ENCODE measurements around the gene KBTBD6. TPM values are rescaled to one million over a fixed set of nuclear protein-coding genes. Genes with fewer than 3 reads are reported as not detected.
"Not testable (repeated sequence)": the region's sequence is repeated elsewhere in the genome, so short reads cannot be mapped to it uniquely, and the experiment has no call there.

The KBTBD6 gene
- total RNA-seq, 2 experiments from 2014 or later = 8.3 to 11.1 TPM

DNA sequence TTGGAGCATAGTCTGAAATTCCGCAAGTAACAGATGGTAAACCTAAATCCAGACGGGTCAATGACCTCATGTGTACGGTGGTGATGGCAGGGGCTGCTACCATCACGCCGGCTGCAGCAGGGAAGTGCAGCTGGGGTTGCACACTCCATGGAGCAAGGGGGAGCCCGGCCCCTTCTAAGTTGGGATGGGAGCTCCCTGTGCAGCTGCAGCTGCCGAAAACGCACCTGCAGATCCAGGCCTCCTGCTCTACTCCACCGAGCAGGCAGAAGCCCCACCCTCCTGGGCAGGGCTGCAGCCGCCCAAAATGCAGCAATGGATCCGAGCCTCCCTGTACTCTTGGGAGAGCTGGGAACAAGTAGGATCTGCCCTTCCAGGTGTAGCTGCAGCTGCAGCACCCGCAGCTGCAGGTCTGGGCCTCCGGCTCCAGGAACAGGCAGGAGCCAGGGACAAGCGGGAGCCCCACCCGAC is 25.5 kb downstream of the KBTBD6 start:
- no peaks in the 10 kb centered on the region for H3K36me3 ChIP-seq (ENCODE audit: insufficient read depth, low read length)
- H3K4me2 ChIP-seq (ENCODE audit: low read length) = no peak overlapping the region
- H2AFZ ChIP-seq (ENCODE audit: low read length) = no peak overlapping the region
- BruUV-seq (replicated peaks) = no TSS peak
- no peaks in the 10 kb centered on the region for H3K79me2 ChIP-seq (ENCODE audit: insufficient read depth, low read depth, low read length)
- CTCF ChIA-PET (ENCODE audit: unreplicated experiment) = no interaction called here
- intact Hi-C loops (cut with micrococcal nuclease; ENCODE audit: unreplicated experiment) = no loop called here
- H3K4me3 ChIP-seq (ENCODE audit: low read depth, low read length, poor library complexity, severe bottlenecking) = no peak overlapping the region
- H3K9me3 ChIP-seq (ENCODE audit: low read length) = 0 out of 2 replicates have a peak, but pooled peaks cover 6% of the 10 kb centered on the region
- no peaks in the 10 kb centered on the region for H4K20me1 ChIP-seq (ENCODE audit: insufficient read depth, low read length)
- TF ChIP-seq EZH2phosphoT487 (IDR thresholded peaks at IDR 0.05; ENCODE audit: borderline replicate concordance, low read depth, low read length) (no peak), CTCF (conservative IDR thresholded peaks at IDR 0.05; ENCODE audit: low read length) (no peak)
- DNase-seq (ENCODE audit: low spot score) = no peak
- H3K4me1 ChIP-seq (ENCODE audit: insufficient read depth, low read length, poor library complexity, severe bottlenecking) = no peaks in the 10 kb centered on the region
- POLR2A ChIA-PET = no interaction called here
- H3K9me2 ChIP-seq (ENCODE audit: insufficient read depth, low read length) = no peaks in the 10 kb centered on the region
- H3K27ac ChIP-seq (ENCODE audit: low read depth, low read length, poor library complexity, severe bottlenecking) = no peak overlapping the region

DNA sequence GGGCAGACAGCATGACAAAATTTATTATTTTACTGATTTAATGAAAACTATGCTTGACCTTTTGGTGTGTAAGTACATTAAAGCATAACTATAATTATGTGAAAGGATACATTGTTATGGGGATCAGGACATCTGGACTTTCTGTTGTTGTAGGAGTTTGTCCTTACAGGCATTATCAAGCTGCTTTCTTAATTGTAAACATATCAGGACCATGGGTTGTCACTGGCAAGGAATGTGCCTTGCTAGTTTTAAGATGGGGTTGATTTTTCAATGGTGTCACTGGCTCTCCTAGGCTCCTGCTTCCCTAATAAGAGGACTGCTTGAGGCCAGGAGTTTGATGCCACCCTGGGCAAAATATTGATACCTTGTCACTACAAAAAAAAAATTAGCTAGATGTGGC is 32.6 kb downstream of the KBTBD6 start:
- H3K27ac ChIP-seq (ENCODE audit: low read depth, low read length, poor library complexity, severe bottlenecking) = no peak overlapping the region
- H3K9me3 ChIP-seq (ENCODE audit: low read length) = no peaks in the 10 kb centered on the region
- intact Hi-C loops (cut with micrococcal nuclease; ENCODE audit: unreplicated experiment) = no loop called here
- H2AFZ ChIP-seq (ENCODE audit: low read length) = no peak overlapping the region
- no TSS peak for BruUV-seq (replicated peaks)
- ChIA-PET CTCF (ENCODE audit: unreplicated experiment) (no interaction called here), POLR2A (interaction anchor here (0.7 kb wide), 1 partner anchor 96 kb away, joined by 3 read pairs; no protein-coding TSS in a partner anchor)
- H3K4me1 ChIP-seq (ENCODE audit: insufficient read depth, low read length, poor library complexity, severe bottlenecking) = no peaks in the 10 kb centered on the region
- H3K9me2 ChIP-seq (ENCODE audit: insufficient read depth, low read length) = no peaks in the 10 kb centered on the region
- H3K79me2 ChIP-seq (ENCODE audit: insufficient read depth, low read depth, low read length) = no peaks in the 10 kb centered on the region
- DNase-seq (ENCODE audit: low spot score) = no peak
- no peaks in the 10 kb centered on the region for H4K20me1 ChIP-seq (ENCODE audit: insufficient read depth, low read length)
- no peak overlapping the region for H3K4me3 ChIP-seq (ENCODE audit: low read depth, low read length, poor library complexity, severe bottlenecking)
- TF ChIP-seq EZH2phosphoT487 (IDR thresholded peaks at IDR 0.05; ENCODE audit: borderline replicate concordance, low read depth, low read length) (no peak), CTCF (conservative IDR thresholded peaks at IDR 0.05; ENCODE audit: low read length) (no peak)
- H3K36me3 ChIP-seq (ENCODE audit: insufficient read depth, low read length) = no peaks in the 10 kb centered on the region
- H3K4me2 ChIP-seq (ENCODE audit: low read length) = no peak overlapping the region

DNA sequence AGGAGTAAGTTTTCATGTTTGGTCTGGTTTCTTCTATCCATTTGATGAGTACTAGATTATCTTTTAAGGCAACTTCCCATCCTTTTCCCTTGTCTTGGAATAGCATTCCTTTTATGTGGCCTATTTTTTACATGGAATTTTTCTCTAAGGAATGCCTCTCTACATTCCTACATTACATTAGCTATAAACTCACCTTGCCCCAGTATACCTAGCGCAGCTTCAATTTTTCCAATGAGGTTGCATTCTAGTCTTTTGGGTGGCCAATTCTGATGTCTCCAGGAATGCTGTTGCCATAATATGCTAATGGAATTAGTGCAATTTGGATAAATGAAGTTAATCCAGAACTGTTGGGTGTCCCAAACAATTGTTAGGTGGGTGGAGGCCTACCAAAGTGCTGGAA is 33.8 kb downstream of the KBTBD6 start:
- no peaks in the 10 kb centered on the region for H3K4me1 ChIP-seq (ENCODE audit: insufficient read depth, low read length, poor library complexity, severe bottlenecking)
- no peaks in the 10 kb centered on the region for H3K79me2 ChIP-seq (ENCODE audit: insufficient read depth, low read depth, low read length)
- no peak for DNase-seq (ENCODE audit: low spot score)
- CTCF ChIA-PET (ENCODE audit: unreplicated experiment) = no interaction called here
- TF ChIP-seq EZH2phosphoT487 (IDR thresholded peaks at IDR 0.05; ENCODE audit: borderline replicate concordance, low read depth, low read length) (no peak), CTCF (conservative IDR thresholded peaks at IDR 0.05; ENCODE audit: low read length) (no peak)
- no peak overlapping the region for H3K4me3 ChIP-seq (ENCODE audit: low read depth, low read length, poor library complexity, severe bottlenecking)
- H3K27ac ChIP-seq (ENCODE audit: low read depth, low read length, poor library complexity, severe bottlenecking) = no peak overlapping the region
- H2AFZ ChIP-seq (ENCODE audit: low read length) = no peak overlapping the region
- H4K20me1 ChIP-seq (ENCODE audit: insufficient read depth, low read length) = no peaks in the 10 kb centered on the region
- intact Hi-C loops (cut with micrococcal nuclease; ENCODE audit: unreplicated experiment) = no loop called here
- no peaks in the 10 kb centered on the region for H3K9me3 ChIP-seq (ENCODE audit: low read length)
- H3K9me2 ChIP-seq (ENCODE audit: insufficient read depth, low read length) = no peaks in the 10 kb centered on the region
- no peak overlapping the region for H3K4me2 ChIP-seq (ENCODE audit: low read length)
- H3K36me3 ChIP-seq (ENCODE audit: insufficient read depth, low read length) = no peaks in the 10 kb centered on the region
- no TSS peak for BruUV-seq (replicated peaks)
- POLR2A ChIA-PET = no interaction called here

DNA sequence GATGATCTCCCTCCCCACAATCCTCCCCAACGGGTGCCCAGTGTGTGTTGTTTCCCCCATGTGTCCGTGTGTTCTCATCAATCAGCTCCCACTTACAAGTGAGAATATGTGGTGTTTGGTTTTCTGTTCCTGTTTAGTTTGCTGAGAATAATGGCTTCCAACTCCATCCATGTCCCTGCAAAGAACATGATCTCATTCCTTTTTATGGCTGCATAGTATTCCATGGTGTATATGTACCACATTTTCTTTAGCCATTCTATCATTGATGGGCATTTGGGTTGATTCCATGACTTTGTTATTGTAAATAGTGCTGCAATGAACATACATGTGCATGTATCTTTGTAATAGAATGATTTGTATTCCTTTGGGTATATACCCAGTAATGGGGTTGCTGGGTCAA is 36.9 kb downstream of the KBTBD6 start:
- CTCF ChIA-PET (ENCODE audit: unreplicated experiment); H4K20me1 ChIP-seq (ENCODE audit: insufficient read depth, low read length); H3K9me3 ChIP-seq (ENCODE audit: low read length); intact Hi-C loops (cut with micrococcal nuclease; ENCODE audit: unreplicated experiment); BruUV-seq (replicated peaks); H3K27ac ChIP-seq (ENCODE audit: low read depth, low read length, poor library complexity, severe bottlenecking); DNase-seq (ENCODE audit: low spot score); H3K4me3 ChIP-seq (ENCODE audit: low read depth, low read length, poor library complexity, severe bottlenecking); H3K36me3 ChIP-seq (ENCODE audit: insufficient read depth, low read length); H3K9me2 ChIP-seq (ENCODE audit: insufficient read depth, low read length); H3K79me2 ChIP-seq (ENCODE audit: insufficient read depth, low read depth, low read length); H2AFZ ChIP-seq (ENCODE audit: low read length); H3K4me1 ChIP-seq (ENCODE audit: insufficient read depth, low read length, poor library complexity, severe bottlenecking); H3K4me2 ChIP-seq (ENCODE audit: low read length): not testable (repeated sequence)
- POLR2A ChIA-PET = interaction anchor here (0.6 kb wide), 1 partner anchor 17 kb away, joined by 3 read pairs; no protein-coding TSS in a partner anchor

All from OCI-LY7 (cell line).